PFSK-1 (cell line): ENCODE results near the gene CNGA1.

Experiments
- FOXP2 ChIP-seq: optimal IDR thresholded peaks from 2 replicates; pipeline ENCODE3; 2011; ENCODE audit warnings: borderline replicate concordance, control low read depth, inconsistent platforms; ENCODE audit not compliant: insufficient read depth; ENCODE audit errors: extremely low read length, extremely low read depth
- POLR2AphosphoS5 ChIP-seq: IDR thresholded peaks from 2 replicates; pipeline ENCODE4 v1.6.1; 2012; ENCODE audit warnings: low read depth, mild to moderate bottlenecking, control low read depth, low read length, moderate library complexity
- REST ChIP-seq, 2 experiments: IDR thresholded peaks; 2 replicates each; pipeline versions ENCODE4 v1.6.1 to v1.8.0; 2011 to 2012; ENCODE audit warnings: low read depth in 2 of 2, low read length in 2 of 2, control low read depth in 1 of 2, inconsistent platforms in 1 of 2, mild to moderate bottlenecking in 1 of 2, moderate library complexity in 1 of 2; ENCODE audit not compliant: insufficient read depth in 1 of 2
- SIN3A ChIP-seq: IDR thresholded peaks from 2 replicates; pipeline ENCODE4 v1.6.1; 2012; ENCODE audit warnings: mild to moderate bottlenecking, low read length, moderate library complexity, borderline replicate concordance; ENCODE audit not compliant: insufficient read depth
- TAF1 ChIP-seq: IDR thresholded peaks from 2 replicates; pipeline ENCODE4 v1.6.1; 2012; ENCODE audit warnings: low read length, control low read depth, borderline replicate concordance; ENCODE audit not compliant: insufficient read depth

The CNGA1 gene

GRCh38 chr4:47899639-47900038 is 116.8 kb downstream of the CNGA1 start:
- TF ChIP-seq SIN3A, result no peak
- TF ChIP-seq FOXP2, result no peak
- no peak for TF ChIP-seq REST (IDR thresholded peaks at IDR 0.05; ENCODE audit: insufficient read depth in 1 of 2, low read depth in 2 of 2, low read length in 2 of 2)
- no peak for TF ChIP-seq POLR2AphosphoS5
- no peak for TF ChIP-seq TAF1

GRCh38 chr4:47891928-47892327 is 124.6 kb downstream of the CNGA1 start:
- no peak for TF ChIP-seq TAF1
- TF ChIP-seq REST (IDR thresholded peaks at IDR 0.05; ENCODE audit: insufficient read depth in 1 of 2, low read depth in 2 of 2, low read length in 2 of 2), result no peak
- TF ChIP-seq FOXP2, result no peak
- no peak for TF ChIP-seq POLR2AphosphoS5
- TF ChIP-seq SIN3A, result no peak
